HepG2 (cell line): ENCODE measurements around the gene MIGA2. TPM values are rescaled to one million over a fixed set of nuclear protein-coding genes. Genes with fewer than 3 reads are reported as not detected.

Experiments used
- ATAC-seq: fragments of 200-7000 bp; cut with Tn5 transposase; 3 replicates; pipeline ENCODE4 v1.9.1; 2020; ENCODE audit warnings: mild to moderate bottlenecking, moderate library complexity
- BruUV-seq: library from RNA; stranded (reverse); fragments of 400-500 nt; replicated peaks from 2 replicates; lab custom pipeline; 2021; lab: Mats Ljungman, UMichigan
- CTCF ChIA-PET: fragments of 300-600 bp; formaldehyde crosslinking; extraction: SDS; loops from one replicate; lab custom pipeline; 2021; ENCODE audit warnings: low total read pairs, inconsistent platforms, low intra/inter-chr PET ratio; lab: Yijun Ruan, JAX
- POLR2A ChIA-PET: fragments of 350-600 bp; sonication (Branson Sonifier 250); formaldehyde crosslinking; loops from one replicate; lab custom pipeline; 2020; ENCODE audit warnings: antibody characterized with exemption, inconsistent platforms; lab: Yijun Ruan, JAX
- DNase-seq: peaks from one replicate; pipeline ENCODE4 v3.0.0-alpha.2; 2015; ENCODE audit warnings: low spot score
- FAIRE-seq: peaks from 3 replicates; lab custom pipeline; 2011; peaks lifted over from hg19 to GRCh38; lab: Jason Lieb, UNC
- H2AFZ ChIP-seq: one replicate; pipeline ENCODE4 v1.6.1; 2011; ENCODE audit warnings: low read length, inconsistent platforms
- H3K27ac ChIP-seq: fragments of 300-600 bp; 3 replicates; pipeline ENCODE4 v1.8.0; 2011; ENCODE audit warnings: mixed run types, mild to moderate bottlenecking, mixed read lengths, low read length, inconsistent platforms; ENCODE audit not compliant: insufficient read depth; ENCODE audit errors: extremely low read length
- H3K27me3 ChIP-seq, 2 experiments: fragments of 200-600 bp in 1 of 2; 2 replicates in 1 of 2; 3 replicates in 1 of 2; pipeline versions ENCODE4 v1.6.0 to v1.8.0; 2011; ENCODE audit warnings: low read length in 2 of 2, mild to moderate bottlenecking in 2 of 2, moderate library complexity in 2 of 2, inconsistent platforms in 1 of 2; ENCODE audit not compliant: insufficient read depth in 2 of 2, control insufficient read depth in 1 of 2
- H3K36me3 ChIP-seq, 2 experiments: fragments of 200-600 bp in 1 of 2; replicated peaks in 1 of 2; 2 replicates in 1 of 2; 3 replicates in 1 of 2; pipeline versions ENCODE4 v1.5.1 to v1.8.0; 2011; ENCODE audit warnings: low read length in 2 of 2, inconsistent platforms in 1 of 2; ENCODE audit not compliant: insufficient read depth in 2 of 2, control insufficient read depth in 1 of 2
- H3K4me1 ChIP-seq: 2 replicates; pipeline ENCODE4 v1.5.1; 2012; ENCODE audit warnings: low read length, inconsistent platforms; ENCODE audit not compliant: insufficient read depth
- H3K4me2 ChIP-seq: 2 replicates; pipeline ENCODE4 v1.6.0; 2011; ENCODE audit warnings: low read depth, low read length, inconsistent platforms
- H3K4me3 ChIP-seq, 3 experiments: fragments of 200-600 bp in 1 of 3; sonication (generic), shearing (Covaris generic) in 1 of 3; replicated peaks in 1 of 3; 2 replicates each; pipeline ENCODE4 v1.5.1; 2011 to 2016; ENCODE audit warnings: low read length in 3 of 3, inconsistent platforms in 2 of 3, low read depth in 2 of 3, mild to moderate bottlenecking in 2 of 3, control low read depth in 1 of 3, mixed read lengths in 1 of 3; ENCODE audit not compliant: insufficient read depth in 1 of 3
- H3K79me2 ChIP-seq: one replicate; pipeline ENCODE4 v1.6.1; 2011; ENCODE audit warnings: low read length, inconsistent platforms; ENCODE audit not compliant: insufficient read depth
- H3K9ac ChIP-seq: 2 replicates; pipeline ENCODE4 v1.6.0; 2011; ENCODE audit warnings: mild to moderate bottlenecking, low read depth, low read length, inconsistent platforms; ENCODE audit not compliant: insufficient read depth
- H3K9me3 ChIP-seq: 2 replicates; pipeline ENCODE4 v1.5.1; 2012; ENCODE audit warnings: mild to moderate bottlenecking, low read length
- H4K20me1 ChIP-seq: 2 replicates; pipeline ENCODE4 v1.6.0; 2011; ENCODE audit warnings: inconsistent platforms, mild to moderate bottlenecking, low read length, moderate library complexity; ENCODE audit not compliant: insufficient read depth
- AGO1 ChIP-seq: fragments of 200-400 bp; formaldehyde crosslinking; IDR thresholded peaks from 2 replicates; pipeline ENCODE4 v1.6.1; 2017; ENCODE audit warnings: mild to moderate bottlenecking, low read depth, low read length, moderate library complexity; ENCODE audit not compliant: poor library complexity, severe bottlenecking
- ATF1 ChIP-seq: IDR thresholded peaks from 2 replicates; pipeline ENCODE4 v1.6.1; 2016; ENCODE audit warnings: mild to moderate bottlenecking, control low read depth
- BCL6 ChIP-seq: IDR thresholded peaks from 2 replicates; pipeline ENCODE4 v1.6.1; 2016; ENCODE audit warnings: missing genetic modification reagents, missing compliant biosample characterization
- CHCHD3 ChIP-seq: sonication (generic); formaldehyde crosslinking; IDR thresholded peaks from 2 replicates; pipeline ENCODE4 v1.8.0; 2022; ENCODE audit warnings: mild to moderate bottlenecking, missing genetic modification reagents, moderate library complexity
- GABPA ChIP-seq, 2 experiments: IDR thresholded peaks; 2 replicates each; pipeline ENCODE4 v1.6.1; 2011 to 2016; ENCODE audit warnings: low read depth in 2 of 2, low read length in 1 of 2, missing biosample characterization in 1 of 2, missing genetic modification characterization in 1 of 2
- NCOR1 ChIP-seq: fragments of 200-600 bp; sonication (generic); IDR thresholded peaks from 2 replicates; pipeline ENCODE4 v1.7.0; 2017; ENCODE audit warnings: antibody characterized with exemption, low read length, borderline replicate concordance
- NFIC ChIP-seq: IDR thresholded peaks from 2 replicates; pipeline ENCODE4 v1.6.1; 2012; ENCODE audit warnings: mild to moderate bottlenecking, low read length, inconsistent platforms
- TOPORS ChIP-seq: sonication (generic); formaldehyde crosslinking; IDR thresholded peaks from 2 replicates; pipeline ENCODE4 v1.8.0; 2023; ENCODE audit warnings: mild to moderate bottlenecking, missing genetic modification reagents
- ZFP36L1 ChIP-seq: sonication (generic); formaldehyde crosslinking; IDR thresholded peaks from 2 replicates; pipeline ENCODE4 v1.8.0; 2022; ENCODE audit warnings: mild to moderate bottlenecking, missing genetic modification reagents, moderate library complexity
- ZNF17 ChIP-seq: sonication (generic); formaldehyde crosslinking; IDR thresholded peaks from 2 replicates; pipeline ENCODE4 v1.5.0; 2020; ENCODE audit warnings: mild to moderate bottlenecking, missing genetic modification reagents
- ZNF572 ChIP-seq: sonication (generic); formaldehyde crosslinking; IDR thresholded peaks from 2 replicates; pipeline ENCODE4 v1.5.1; 2020; ENCODE audit warnings: mild to moderate bottlenecking, missing genetic modification reagents
- ZNF574 ChIP-seq: sonication (generic); formaldehyde crosslinking; IDR thresholded peaks from 2 replicates; pipeline ENCODE4 v1.4.0; 2020; ENCODE audit warnings: missing genetic modification reagents
- ZNF589 ChIP-seq: sonication (generic); formaldehyde crosslinking; conservative IDR thresholded peaks from 2 replicates; pipeline ENCODE4 v1.8.0; 2022; ENCODE audit warnings: mild to moderate bottlenecking, moderate library complexity, missing genetic modification reagents
- ZZZ3 ChIP-seq: sonication (generic); formaldehyde crosslinking; IDR thresholded peaks from 2 replicates; pipeline ENCODE4 v1.4.0; 2020; ENCODE audit warnings: missing genetic modification reagents, mild to moderate bottlenecking, borderline replicate concordance
- WGBS: methylation state at CpG from one replicate; pipeline ENCODE4 v1.1.6; 2017; ENCODE audit warnings: low lambda C conversion rate; 5-methylcytosine and 5-hydroxymethylcytosine counted together
- in situ Hi-C: cut with HindIII; loops from 2 replicates; pipeline ENCODE4 v1.10.0; 2017; ENCODE audit warnings: low pct_unique_long_range_greater_than_20kb; ENCODE audit not compliant: extremely low pct_ligation_motif_present
- intact Hi-C: fragments of 100-400 bp; cut with micrococcal nuclease; formaldehyde crosslinking; loops from one replicate; pipeline ENCODE4 v1.10.0; 2022; ENCODE audit not compliant: unreplicated experiment
- polyA plus RNA-seq, 8 experiments: library from polyadenylated mRNA; depleted of rRNA in 3 of 8; stranded (reverse) in 7 of 8; unstranded in 1 of 8; fragments of >200 nt; fragmentation: Illumina TruSeq in 4 of 8; extraction: Trizol in 4 of 8; gene quantifications; 2 replicates each; pipeline versions ENCODE4 v1.2.1 to v1.2.3, GENCODE V29; 2011 to 2016; ENCODE audit warnings: low read depth in 4 of 8, missing spikeins in 1 of 8, mixed read lengths in 1 of 8; ENCODE audit not compliant: insufficient read depth in 1 of 8
- total RNA-seq, 5 experiments: library from RNA; depleted of rRNA; stranded (reverse); fragments of >200 nt; fragmentation: Illumina TruSeq; extraction: Trizol; gene quantifications; 2 replicates each; pipeline ENCODE4 v1.2.3, GENCODE V29; 2016; ENCODE audit warnings: low read depth in 1 of 5

Gene MIGA2
- total and polyA plus RNA-seq, 2 of the 13 experiments (the other 11 are each of a cell fraction or from before 2014, with no cell fraction given): 10.8 to 17.1 TPM

GRCh38 chr9:129011761-129012181 lies 24.7 kb upstream of the MIGA2 start:
- H3K36me3 ChIP-seq: peaks cover 14 to 32% of the 10 kb centered on the region in 2 experiments; a peak in 4 of 5 replicates
- H3K27ac ChIP-seq: no peak overlapping the region
- WGBS: 100% methylated on average over 2 of the region's 11 CpGs
- H4K20me1 ChIP-seq: no peaks in the 10 kb centered on the region
- in situ Hi-C loops (no loop called here), intact Hi-C loops (no loop called here)
- ChIA-PET POLR2A (no interaction called here), CTCF (no interaction called here)
- no peak for TF ChIP-seq NFIC
- TF ChIP-seq ZNF589: no peak
- no peak for TF ChIP-seq CHCHD3
- TF ChIP-seq ZNF574 (CRISPR knock-in tag): no peak
- no peak for TF ChIP-seq BCL6 (CRISPR knock-in tag)
- TF ChIP-seq NCOR1: no peak
- TF ChIP-seq ZNF572 (CRISPR knock-in tag): no peak
- no peak for TF ChIP-seq GABPA (IDR thresholded peaks at IDR 0.05; ENCODE audit: low read depth, low read length)
- TF ChIP-seq GABPA (CRISPR knock-in tag; IDR thresholded peaks at IDR 0.05; ENCODE audit: low read depth): no peak
- no peak for TF ChIP-seq AGO1
- TF ChIP-seq ZNF17: no peak
- TF ChIP-seq ZZZ3: no peak
- no peak for TF ChIP-seq ZFP36L1 (CRISPR knock-in tag)
- no peak for TF ChIP-seq ATF1
- TF ChIP-seq TOPORS (CRISPR knock-in tag): no peak
- H3K4me1 ChIP-seq: no peaks in the 10 kb centered on the region
- ATAC-seq (no peak), DNase-seq (no peak), FAIRE-seq (no peak)
- H3K4me2 ChIP-seq: no peak overlapping the region
- no TSS peak for BruUV-seq
- H3K79me2 ChIP-seq: no peaks in the 10 kb centered on the region
- H3K4me3 ChIP-seq: no peak overlapping the region
- H2AFZ ChIP-seq: no peak overlapping the region
- H3K27me3 ChIP-seq: no peaks in the 10 kb centered on the region
- no peak overlapping the region for H3K9ac ChIP-seq
- no peaks in the 10 kb centered on the region for H3K9me3 ChIP-seq
